Breast epithelium (tissue), 3 donors: ENCODE results near the gene PLA2G2A.

Source experiments
- CTCF ChIP-seq, 3 donors: fragments of 450-650 bp; IDR thresholded peaks; one replicate each; pipeline ENCODE4 v1.5.1; 2016 to 2017; ENCODE audit warnings: antibody characterized with exemption in 3 of 3, mild to moderate bottlenecking in 3 of 3, moderate library complexity in 3 of 3
- POLR2AphosphoS5 ChIP-seq, 3 donors: sonication (generic); formaldehyde crosslinking; IDR thresholded peaks; one replicate each; pipeline ENCODE4 v1.6.1; 2017; ENCODE audit warnings: antibody characterized with exemption in 3 of 3

- no peak for TF ChIP-seq POLR2AphosphoS5 (IDR thresholded peaks at IDR 0.05)
- TF ChIP-seq CTCF (IDR thresholded peaks at IDR 0.05): no peak
Observed at GRCh38 chr1:19976317-19977003, 3.0 kb downstream of the PLA2G2A start.
